ENCODE measurements around the gene PTPRD.

PTPRD gene

GRCh38 chr9:9603345-9603744, 1009.5 kb downstream of the PTPRD start:
- Histone ChIP-seq H3K36me3 (ENCODE audit: control insufficient read depth in 1 of 2, insufficient read depth in 2 of 2, low read length in 2 of 2) (no peaks in the 10 kb centered on the region), H3K23ac (ENCODE audit: low read length) (no peak overlapping the region), H2AK5ac (ENCODE audit: low read length) (no peak overlapping the region), H2BK5ac (ENCODE audit: low read depth, low read length, poor library complexity) (no peak overlapping the region), H3K9ac (ENCODE audit: low read length) (no peak overlapping the region), H3K4me2 (ENCODE audit: low read length) (no peak overlapping the region), H4K91ac (ENCODE audit: low read depth, low read length) (no peak overlapping the region), H3K9me3 (ENCODE audit: insufficient read depth, low read depth, low read length) (no peaks in the 10 kb centered on the region), H3K27ac (ENCODE audit: low read depth, low read length) (no peak overlapping the region), H2AFZ (ENCODE audit: insufficient read depth, low read length, poor library complexity) (no peak overlapping the region), H3K18ac (ENCODE audit: low read length) (no peak overlapping the region), H3K4ac (ENCODE audit: low read depth, low read length) (no peak overlapping the region), H2BK12ac (ENCODE audit: low read length) (no peak overlapping the region), H4K8ac (ENCODE audit: low read depth, low read length) (no peak overlapping the region), H3K27me3 (ENCODE audit: insufficient read depth, low read length) (no peaks in the 10 kb centered on the region), H4K12ac (ENCODE audit: low read depth, low read length) (no peak overlapping the region), H3K79me2 (ENCODE audit: control insufficient read depth, insufficient read depth, low read length, poor library complexity) (no peaks in the 10 kb centered on the region), H3K4me3 (ENCODE audit: low read depth, low read length) (no peak overlapping the region), H3K4me1 (ENCODE audit: control insufficient read depth in 1 of 2, insufficient read depth in 2 of 2, low read length in 2 of 2) (no peaks in the 10 kb centered on the region), H3K14ac (ENCODE audit: low read length) (no peak overlapping the region), H2BK120ac (ENCODE audit: insufficient read depth, low read length, poor library complexity) (no peak overlapping the region), H3K79me1 (ENCODE audit: low read length) (no peaks in the 10 kb centered on the region)
- WGBS (ENCODE audit: extremely low coverage, insufficient coverage, insufficient read length) = no CpG with 5 or more reads among the region's 2 CpGs
- no peak for DNase-seq

DNA sequence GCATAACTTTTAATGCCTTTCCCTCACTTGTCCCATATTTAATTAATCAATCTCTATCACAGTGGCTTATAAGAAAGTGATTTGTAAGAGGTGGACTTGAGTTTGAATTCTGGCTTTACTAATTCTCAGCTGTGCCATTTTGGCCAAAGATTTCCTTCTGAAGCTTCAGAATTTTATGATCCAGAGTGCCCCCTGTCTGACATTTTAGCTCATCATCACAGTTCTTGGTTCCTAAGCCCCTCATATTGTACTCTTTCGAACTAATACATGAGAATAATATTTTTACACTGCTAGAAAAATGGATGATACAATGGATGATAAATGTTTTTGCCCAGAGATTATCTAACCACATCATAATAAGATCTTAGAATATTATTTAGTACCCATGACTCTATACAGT, 1014.1 kb downstream of the PTPRD start:
- no peak overlapping the region for H3K23ac ChIP-seq (ENCODE audit: low read length)
- H4K12ac ChIP-seq (ENCODE audit: low read depth, low read length) = no peak overlapping the region
- H3K4me1 ChIP-seq (ENCODE audit: control insufficient read depth in 1 of 2, insufficient read depth in 2 of 2, low read length in 2 of 2) = no peaks in the 10 kb centered on the region
- H2BK120ac ChIP-seq (ENCODE audit: insufficient read depth, low read length, poor library complexity) = no peak overlapping the region
- WGBS (ENCODE audit: extremely low coverage, insufficient coverage, insufficient read length) = no CpG with 5 or more reads among the region's 1 CpG
- no peaks in the 10 kb centered on the region for H3K36me3 ChIP-seq (ENCODE audit: control insufficient read depth in 1 of 2, insufficient read depth in 2 of 2, low read length in 2 of 2)
- H3K18ac ChIP-seq (ENCODE audit: low read length) = no peak overlapping the region
- no peaks in the 10 kb centered on the region for H3K9me3 ChIP-seq (ENCODE audit: insufficient read depth, low read depth, low read length)
- H3K79me1 ChIP-seq (ENCODE audit: low read length) = no peaks in the 10 kb centered on the region
- DNase-seq = no peak
- no peak overlapping the region for H3K27ac ChIP-seq (ENCODE audit: low read depth, low read length)
- no peak overlapping the region for H2BK5ac ChIP-seq (ENCODE audit: low read depth, low read length, poor library complexity)
- H2AK5ac ChIP-seq (ENCODE audit: low read length) = no peak overlapping the region
- H4K91ac ChIP-seq (ENCODE audit: low read depth, low read length) = no peak overlapping the region
- no peaks in the 10 kb centered on the region for H3K79me2 ChIP-seq (ENCODE audit: control insufficient read depth, insufficient read depth, low read length, poor library complexity)
- H3K4ac ChIP-seq (ENCODE audit: low read depth, low read length) = no peak overlapping the region
- no peak overlapping the region for H2AFZ ChIP-seq (ENCODE audit: insufficient read depth, low read length, poor library complexity)
- no peak overlapping the region for H2BK12ac ChIP-seq (ENCODE audit: low read length)
- no peak overlapping the region for H4K8ac ChIP-seq (ENCODE audit: low read depth, low read length)
- H3K4me3 ChIP-seq (ENCODE audit: low read depth, low read length) = no peak overlapping the region
- no peaks in the 10 kb centered on the region for H3K27me3 ChIP-seq (ENCODE audit: insufficient read depth, low read length)
- no peak overlapping the region for H3K4me2 ChIP-seq (ENCODE audit: low read length)
- H3K9ac ChIP-seq (ENCODE audit: low read length) = no peak overlapping the region
- H3K14ac ChIP-seq (ENCODE audit: low read length) = no peak overlapping the region

- H4K8ac ChIP-seq (ENCODE audit: low read depth, low read length) = no peak overlapping the region
- H3K14ac ChIP-seq (ENCODE audit: low read length) = no peak overlapping the region
- H3K4me1 ChIP-seq (ENCODE audit: control insufficient read depth in 1 of 2, insufficient read depth in 2 of 2, low read length in 2 of 2) = no peaks in the 10 kb centered on the region
- H3K18ac ChIP-seq (ENCODE audit: low read length) = no peak overlapping the region
- no peaks in the 10 kb centered on the region for H3K9me3 ChIP-seq (ENCODE audit: insufficient read depth, low read depth, low read length)
- no peak overlapping the region for H4K12ac ChIP-seq (ENCODE audit: low read depth, low read length)
- H2AK5ac ChIP-seq (ENCODE audit: low read length) = no peak overlapping the region
- H2BK120ac ChIP-seq (ENCODE audit: insufficient read depth, low read length, poor library complexity) = no peak overlapping the region
- DNase-seq = no peak
- H3K4me2 ChIP-seq (ENCODE audit: low read length) = no peak overlapping the region
- H2BK12ac ChIP-seq (ENCODE audit: low read length) = no peak overlapping the region
- H2BK5ac ChIP-seq (ENCODE audit: low read depth, low read length, poor library complexity) = no peak overlapping the region
- H3K9ac ChIP-seq (ENCODE audit: low read length) = no peak overlapping the region
- H3K79me1 ChIP-seq (ENCODE audit: low read length) = no peaks in the 10 kb centered on the region
- H3K23ac ChIP-seq (ENCODE audit: low read length) = no peak overlapping the region
- no peak overlapping the region for H3K4me3 ChIP-seq (ENCODE audit: low read depth, low read length)
- no peaks in the 10 kb centered on the region for H3K27me3 ChIP-seq (ENCODE audit: insufficient read depth, low read length)
- WGBS (ENCODE audit: extremely low coverage, insufficient coverage, insufficient read length) = no CpG with 5 or more reads among the region's 2 CpGs
- H3K36me3 ChIP-seq (ENCODE audit: control insufficient read depth in 1 of 2, insufficient read depth in 2 of 2, low read length in 2 of 2) = no peaks in the 10 kb centered on the region
- H2AFZ ChIP-seq (ENCODE audit: insufficient read depth, low read length, poor library complexity) = no peak overlapping the region
- H4K91ac ChIP-seq (ENCODE audit: low read depth, low read length) = no peak overlapping the region
- H3K79me2 ChIP-seq (ENCODE audit: control insufficient read depth, insufficient read depth, low read length, poor library complexity) = no peaks in the 10 kb centered on the region
- no peak overlapping the region for H3K4ac ChIP-seq (ENCODE audit: low read depth, low read length)
- no peak overlapping the region for H3K27ac ChIP-seq (ENCODE audit: low read depth, low read length)
Observed at GRCh38 chr9:9592104-9592503, 1020.7 kb downstream of the PTPRD start.

- no peak overlapping the region for H3K4me2 ChIP-seq (ENCODE audit: low read length)
- no peak overlapping the region for H4K12ac ChIP-seq (ENCODE audit: low read depth, low read length)
- H4K8ac ChIP-seq (ENCODE audit: low read depth, low read length) = no peak overlapping the region
- no peak overlapping the region for H2BK120ac ChIP-seq (ENCODE audit: insufficient read depth, low read length, poor library complexity)
- H3K18ac ChIP-seq (ENCODE audit: low read length) = no peak overlapping the region
- no peak overlapping the region for H3K23ac ChIP-seq (ENCODE audit: low read length)
- H3K27me3 ChIP-seq (ENCODE audit: insufficient read depth, low read length) = no peaks in the 10 kb centered on the region
- no peak overlapping the region for H3K27ac ChIP-seq (ENCODE audit: low read depth, low read length)
- H3K79me1 ChIP-seq (ENCODE audit: low read length) = no peaks in the 10 kb centered on the region
- H3K9me3 ChIP-seq (ENCODE audit: insufficient read depth, low read depth, low read length) = no peaks in the 10 kb centered on the region
- no peak overlapping the region for H3K9ac ChIP-seq (ENCODE audit: low read length)
- no peak overlapping the region for H2BK12ac ChIP-seq (ENCODE audit: low read length)
- no peak overlapping the region for H2AK5ac ChIP-seq (ENCODE audit: low read length)
- H3K4me1 ChIP-seq (ENCODE audit: control insufficient read depth in 1 of 2, insufficient read depth in 2 of 2, low read length in 2 of 2) = no peaks in the 10 kb centered on the region
- no peak overlapping the region for H2AFZ ChIP-seq (ENCODE audit: insufficient read depth, low read length, poor library complexity)
- H3K14ac ChIP-seq (ENCODE audit: low read length) = no peak overlapping the region
- no peak overlapping the region for H2BK5ac ChIP-seq (ENCODE audit: low read depth, low read length, poor library complexity)
- H3K4ac ChIP-seq (ENCODE audit: low read depth, low read length) = no peak overlapping the region
- no CpG with 5 or more reads among the region's 2 CpGs for WGBS (ENCODE audit: extremely low coverage, insufficient coverage, insufficient read length)
- no peak for DNase-seq
- H4K91ac ChIP-seq (ENCODE audit: low read depth, low read length) = no peak overlapping the region
- no peaks in the 10 kb centered on the region for H3K79me2 ChIP-seq (ENCODE audit: control insufficient read depth, insufficient read depth, low read length, poor library complexity)
- H3K36me3 ChIP-seq (ENCODE audit: control insufficient read depth in 1 of 2, insufficient read depth in 2 of 2, low read length in 2 of 2) = no peaks in the 10 kb centered on the region
- H3K4me3 ChIP-seq (ENCODE audit: low read depth, low read length) = no peak overlapping the region
Observed at GRCh38 chr9:9585920-9586319, 1026.9 kb downstream of the PTPRD start.

DNA sequence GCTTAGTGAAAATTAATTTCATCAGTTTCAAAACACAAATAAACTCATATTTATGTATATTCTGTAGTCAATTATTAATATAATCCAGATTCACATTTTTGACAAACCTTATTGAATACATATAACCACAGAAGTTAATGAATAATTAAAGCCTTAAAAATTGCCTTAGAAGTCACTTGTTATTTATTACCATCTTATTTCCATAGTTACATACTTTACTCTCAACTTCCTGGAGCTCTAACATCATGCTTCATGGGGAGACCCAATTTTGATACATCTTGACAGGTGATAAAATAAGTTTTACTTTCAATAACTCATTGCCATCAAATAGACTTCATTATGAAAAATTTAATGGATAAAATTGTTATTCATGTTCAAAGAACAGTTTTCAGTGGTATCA, 1038.7 kb downstream of the PTPRD start:
- Histone ChIP-seq H3K4ac (ENCODE audit: low read depth, low read length) (no peak overlapping the region), H3K4me3 (ENCODE audit: low read depth, low read length) (no peak overlapping the region)

More for the DNA sequence above, 1038.7 kb downstream of the PTPRD start:
- no peak overlapping the region for H2AK5ac ChIP-seq (ENCODE audit: low read length)
- H3K4me1 ChIP-seq (ENCODE audit: control insufficient read depth in 1 of 2, insufficient read depth in 2 of 2, low read length in 2 of 2) = no peaks in the 10 kb centered on the region
- H4K91ac ChIP-seq (ENCODE audit: low read depth, low read length) = no peak overlapping the region
- H2BK12ac ChIP-seq (ENCODE audit: low read length) = no peak overlapping the region
- no peaks in the 10 kb centered on the region for H3K9me3 ChIP-seq (ENCODE audit: insufficient read depth, low read depth, low read length)
- no peak overlapping the region for H2BK5ac ChIP-seq (ENCODE audit: low read depth, low read length, poor library complexity)
- no peak overlapping the region for H4K12ac ChIP-seq (ENCODE audit: low read depth, low read length)
- H3K23ac ChIP-seq (ENCODE audit: low read length) = no peak overlapping the region
- no peak overlapping the region for H3K18ac ChIP-seq (ENCODE audit: low read length)
- H3K36me3 ChIP-seq (ENCODE audit: control insufficient read depth in 1 of 2, insufficient read depth in 2 of 2, low read length in 2 of 2) = no peaks in the 10 kb centered on the region
- no peak overlapping the region for H4K8ac ChIP-seq (ENCODE audit: low read depth, low read length)
- H2AFZ ChIP-seq (ENCODE audit: insufficient read depth, low read length, poor library complexity) = no peak overlapping the region
- H3K14ac ChIP-seq (ENCODE audit: low read length) = no peak overlapping the region
- H3K79me1 ChIP-seq (ENCODE audit: low read length) = no peaks in the 10 kb centered on the region
- H3K9ac ChIP-seq (ENCODE audit: low read length) = no peak overlapping the region
- H3K27me3 ChIP-seq (ENCODE audit: insufficient read depth, low read length) = no peaks in the 10 kb centered on the region
- no peaks in the 10 kb centered on the region for H3K79me2 ChIP-seq (ENCODE audit: control insufficient read depth, insufficient read depth, low read length, poor library complexity)
- no peak overlapping the region for H3K4me2 ChIP-seq (ENCODE audit: low read length)
- DNase-seq = no peak
- no peak overlapping the region for H3K27ac ChIP-seq (ENCODE audit: low read depth, low read length)
- H2BK120ac ChIP-seq (ENCODE audit: insufficient read depth, low read length, poor library complexity) = no peak overlapping the region
